ENCODE measurements around the gene PPP1R13L.

The PPP1R13L gene, protein sequence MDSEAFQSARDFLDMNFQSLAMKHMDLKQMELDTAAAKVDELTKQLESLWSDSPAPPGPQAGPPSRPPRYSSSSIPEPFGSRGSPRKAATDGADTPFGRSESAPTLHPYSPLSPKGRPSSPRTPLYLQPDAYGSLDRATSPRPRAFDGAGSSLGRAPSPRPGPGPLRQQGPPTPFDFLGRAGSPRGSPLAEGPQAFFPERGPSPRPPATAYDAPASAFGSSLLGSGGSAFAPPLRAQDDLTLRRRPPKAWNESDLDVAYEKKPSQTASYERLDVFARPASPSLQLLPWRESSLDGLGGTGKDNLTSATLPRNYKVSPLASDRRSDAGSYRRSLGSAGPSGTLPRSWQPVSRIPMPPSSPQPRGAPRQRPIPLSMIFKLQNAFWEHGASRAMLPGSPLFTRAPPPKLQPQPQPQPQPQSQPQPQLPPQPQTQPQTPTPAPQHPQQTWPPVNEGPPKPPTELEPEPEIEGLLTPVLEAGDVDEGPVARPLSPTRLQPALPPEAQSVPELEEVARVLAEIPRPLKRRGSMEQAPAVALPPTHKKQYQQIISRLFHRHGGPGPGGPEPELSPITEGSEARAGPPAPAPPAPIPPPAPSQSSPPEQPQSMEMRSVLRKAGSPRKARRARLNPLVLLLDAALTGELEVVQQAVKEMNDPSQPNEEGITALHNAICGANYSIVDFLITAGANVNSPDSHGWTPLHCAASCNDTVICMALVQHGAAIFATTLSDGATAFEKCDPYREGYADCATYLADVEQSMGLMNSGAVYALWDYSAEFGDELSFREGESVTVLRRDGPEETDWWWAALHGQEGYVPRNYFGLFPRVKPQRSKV

DNA sequence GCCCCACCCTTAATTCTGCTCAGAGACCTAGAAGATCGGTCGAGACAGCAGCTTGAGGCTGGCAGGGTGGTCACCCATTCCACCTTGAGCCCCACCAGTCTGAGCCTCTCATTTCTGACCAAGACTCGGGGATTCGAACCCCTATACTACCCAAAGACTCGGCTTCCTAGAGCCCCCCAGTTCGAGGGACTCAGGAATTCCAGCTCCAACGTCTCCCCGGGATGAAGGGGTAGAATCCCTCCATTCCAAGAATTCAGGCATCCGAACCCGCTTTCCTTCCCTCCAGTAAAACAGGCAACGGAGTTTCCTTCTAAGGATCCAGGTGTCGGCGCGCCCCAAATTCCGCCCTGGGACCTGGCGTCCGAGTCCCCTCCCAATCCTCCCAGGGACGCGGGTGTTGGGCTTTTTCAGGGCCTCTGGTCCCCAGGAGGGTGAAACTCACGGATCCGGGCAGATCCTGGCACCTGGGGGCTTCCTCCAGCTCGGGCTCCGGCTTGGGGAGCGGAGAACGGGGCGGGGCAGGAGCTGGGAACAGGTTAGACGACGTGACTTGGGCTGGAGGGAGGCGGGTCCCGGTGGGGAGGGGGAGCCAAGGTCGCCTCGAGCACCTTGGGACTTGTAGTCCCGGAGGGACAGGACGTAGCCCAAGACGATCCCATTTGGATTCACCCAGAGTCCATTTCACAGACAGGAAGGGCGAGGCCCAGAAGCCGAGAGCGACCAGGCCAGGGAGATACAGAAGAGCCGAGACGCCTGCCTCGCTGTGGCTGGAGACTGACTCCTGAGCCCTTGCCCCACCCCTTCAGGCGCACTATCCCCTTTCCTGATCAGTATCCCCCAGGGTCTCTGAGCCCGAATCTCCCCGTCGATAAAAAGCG lies at the start of gene PPP1R13L:
Gene PPP1R13L, minus strand, starts transcription at position 513 of the 878 bp plus-strand sequence. CDS start 6,751 bp downstream, outside the sequence.
- peak within 1 kb of the TSS; percentile 88 for H3K27ac Mint-ChIP-seq
- peaks cover 58% of the 10 kb centered on the region for H3K4me1 Mint-ChIP-seq
- H3K9me3 Mint-ChIP-seq = no peaks in the 10 kb centered on the region
- peaks cover 13% of the 10 kb centered on the region for H3K36me3 Mint-ChIP-seq
- no peak for ATAC-seq
- peak within 1 kb of the TSS; percentile 88 for H3K4me3 Mint-ChIP-seq
- H3K27me3 Mint-ChIP-seq = peaks cover 30% of the 10 kb centered on the region

- peaks cover 53% of the 10 kb centered on the region for H3K4me1 Mint-ChIP-seq
- H3K4me3 Mint-ChIP-seq = peak overlapping the region; percentile 79
- ATAC-seq = no peak
- H3K27me3 Mint-ChIP-seq = no peaks in the 10 kb centered on the region
- H3K36me3 Mint-ChIP-seq = no peaks in the 10 kb centered on the region
- peak overlapping the region; percentile 95 for H3K27ac Mint-ChIP-seq
- H3K9me3 Mint-ChIP-seq = no peaks in the 10 kb centered on the region
These were observed 47.0 kb upstream of the PPP1R13L start for GRCh38 chr19:45451850-45452387.

DNA sequence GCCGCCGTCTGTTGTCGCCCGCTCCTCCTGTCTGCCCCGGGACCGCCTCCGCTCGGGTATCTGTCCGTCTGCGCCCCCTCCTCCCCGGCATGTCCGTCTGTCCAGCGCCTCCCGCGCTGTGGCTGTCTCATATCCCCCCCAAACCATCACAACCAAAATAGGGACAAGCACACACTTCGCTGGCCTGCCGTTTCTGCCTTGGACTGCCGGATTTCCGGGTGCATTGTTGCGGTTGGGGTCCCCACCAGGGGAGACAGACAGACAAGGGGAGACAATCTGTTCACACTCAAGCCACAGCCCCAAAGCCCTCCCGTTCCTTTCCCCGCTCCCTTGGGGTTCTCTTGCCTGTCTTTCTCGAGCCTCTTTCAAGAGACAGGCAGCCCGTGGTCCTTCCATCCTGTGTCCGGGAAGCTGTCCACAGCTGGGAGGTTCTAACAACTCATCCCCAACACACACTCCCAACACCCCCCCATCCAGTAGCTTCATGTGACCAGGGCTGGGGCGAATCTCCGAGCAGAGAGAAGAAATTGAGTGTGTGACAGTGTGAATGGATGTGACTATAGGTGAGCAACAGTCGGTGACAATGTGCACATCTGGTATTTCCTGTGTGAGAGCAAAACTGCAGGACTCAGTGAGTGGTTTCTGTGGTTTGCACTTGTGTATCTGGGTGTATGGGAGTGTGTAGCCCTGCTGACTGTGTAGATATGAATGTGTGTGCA lies 46.4 kb upstream of the PPP1R13L start:
- H3K36me3 Mint-ChIP-seq = no peaks in the 10 kb centered on the region
- peak; percentile 2 for ATAC-seq
- H3K27ac Mint-ChIP-seq = peak overlapping the region; percentile 95
- H3K27me3 Mint-ChIP-seq = no peaks in the 10 kb centered on the region
- peak overlapping the region; percentile 79 for H3K4me3 Mint-ChIP-seq
- H3K9me3 Mint-ChIP-seq = no peaks in the 10 kb centered on the region
- H3K4me1 Mint-ChIP-seq = peaks cover 52% of the 10 kb centered on the region

GRCh38 chr19:45450012-45450333 lies 45.1 kb upstream of the PPP1R13L start:
- peak overlapping the region; percentile 92 for H3K4me3 Mint-ChIP-seq
- peaks cover 51% of the 10 kb centered on the region for H3K4me1 Mint-ChIP-seq
- peak overlapping the region; percentile 95 for H3K27ac Mint-ChIP-seq
- H3K9me3 Mint-ChIP-seq = no peaks in the 10 kb centered on the region
- H3K27me3 Mint-ChIP-seq = no peaks in the 10 kb centered on the region
- H3K36me3 Mint-ChIP-seq = no peaks in the 10 kb centered on the region
- peak; percentile 21 for ATAC-seq

- H3K4me1 Mint-ChIP-seq = peaks cover 53% of the 10 kb centered on the region
- H3K36me3 Mint-ChIP-seq = no peaks in the 10 kb centered on the region
- no peak for ATAC-seq
- no peaks in the 10 kb centered on the region for H3K27me3 Mint-ChIP-seq
- no peaks in the 10 kb centered on the region for H3K9me3 Mint-ChIP-seq
- H3K27ac Mint-ChIP-seq = no peak overlapping the region
- H3K4me3 Mint-ChIP-seq = peak overlapping the region; percentile 34
These were observed 44.0 kb upstream of the PPP1R13L start for GRCh38 chr19:45448887-45449299.

DNA sequence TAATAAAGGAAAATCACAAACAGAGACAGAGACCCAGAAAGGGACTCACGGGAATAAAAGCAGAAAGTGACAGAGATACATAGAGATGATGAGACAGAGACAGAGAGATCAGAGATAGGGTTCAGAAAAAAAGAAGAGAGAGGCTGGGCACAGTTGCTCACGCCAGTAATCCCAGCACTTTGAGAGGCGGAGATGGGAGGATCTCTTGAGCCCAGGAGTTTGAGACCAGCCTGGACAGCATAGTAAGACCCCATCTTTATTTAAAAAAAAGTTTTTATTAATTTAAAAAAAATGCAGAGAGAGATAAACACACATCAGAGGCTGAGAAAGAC lies 43.5 kb upstream of the PPP1R13L start:
- no peak overlapping the region for H3K27ac Mint-ChIP-seq
- H3K4me3 Mint-ChIP-seq = no peak overlapping the region
- H3K27me3 Mint-ChIP-seq = no peaks in the 10 kb centered on the region
- H3K4me1 Mint-ChIP-seq = peaks cover 56% of the 10 kb centered on the region
- no peaks in the 10 kb centered on the region for H3K9me3 Mint-ChIP-seq
- no peak for ATAC-seq
- no peaks in the 10 kb centered on the region for H3K36me3 Mint-ChIP-seq

GRCh38 chr19:45446944-45447343 lies 42.1 kb upstream of the PPP1R13L start:
- no peaks in the 10 kb centered on the region for H3K9me3 Mint-ChIP-seq
- no peaks in the 10 kb centered on the region for H3K27me3 Mint-ChIP-seq
- no peaks in the 10 kb centered on the region for H3K36me3 Mint-ChIP-seq
- H3K4me3 Mint-ChIP-seq = no peak overlapping the region
- ATAC-seq = no peak
- peaks cover 64% of the 10 kb centered on the region for H3K4me1 Mint-ChIP-seq
- H3K27ac Mint-ChIP-seq = no peak overlapping the region

DNA sequence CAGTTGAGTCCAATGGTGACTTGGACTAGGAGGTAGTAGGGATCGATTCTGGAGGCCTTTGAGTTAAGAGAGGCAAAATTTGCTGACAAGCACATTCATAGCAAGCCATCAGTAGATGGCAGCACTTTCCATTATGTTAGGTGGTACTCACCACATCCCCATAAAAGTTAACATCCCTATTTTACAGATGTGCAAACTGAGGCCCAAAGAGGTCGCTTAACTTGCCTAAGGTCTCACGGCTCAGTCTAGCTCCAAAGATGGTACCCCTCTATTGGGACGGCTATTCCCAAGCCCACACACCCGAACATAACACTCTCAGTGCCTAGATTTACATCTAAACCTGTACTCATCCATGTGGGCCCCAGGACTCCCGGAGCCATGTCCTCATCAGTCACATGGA lies 41.4 kb upstream of the PPP1R13L start:
- no peaks in the 10 kb centered on the region for H3K9me3 Mint-ChIP-seq
- H3K4me3 Mint-ChIP-seq = no peak overlapping the region
- H3K27me3 Mint-ChIP-seq = no peaks in the 10 kb centered on the region
- peaks cover 57% of the 10 kb centered on the region for H3K4me1 Mint-ChIP-seq
- no peak for ATAC-seq
- H3K27ac Mint-ChIP-seq = no peak overlapping the region
- H3K36me3 Mint-ChIP-seq = no peaks in the 10 kb centered on the region

- Mint-ChIP-seq H3K36me3 (no peaks in the 10 kb centered on the region), H3K4me1 (peaks cover 53% of the 10 kb centered on the region), H3K9me3 (no peaks in the 10 kb centered on the region), H3K27me3 (no peaks in the 10 kb centered on the region), H3K27ac (peak overlapping the region; percentile 87), H3K4me3 (peak overlapping the region; percentile 81)
- ATAC-seq = no peak
These were observed 40.3 kb upstream of the PPP1R13L start for GRCh38 chr19:45445139-45445538.

GRCh38 chr19:45444318-45445041 lies 39.6 kb upstream of the PPP1R13L start:
- peak; percentile 81 for ATAC-seq
- no peaks in the 10 kb centered on the region for H3K9me3 Mint-ChIP-seq
- no peaks in the 10 kb centered on the region for H3K27me3 Mint-ChIP-seq
- no peaks in the 10 kb centered on the region for H3K36me3 Mint-ChIP-seq
- peak overlapping the region; percentile 87 for H3K27ac Mint-ChIP-seq
- H3K4me3 Mint-ChIP-seq = peak overlapping the region; percentile 81
- H3K4me1 Mint-ChIP-seq = peaks cover 52% of the 10 kb centered on the region

GRCh38 chr19:45443462-45444317 lies 38.8 kb upstream of the PPP1R13L start:
- Mint-ChIP-seq H3K4me3 (peak overlapping the region; percentile 81), H3K27ac (peak overlapping the region; percentile 87), H3K36me3 (no peaks in the 10 kb centered on the region), H3K4me1 (peaks cover 48% of the 10 kb centered on the region), H3K27me3 (no peaks in the 10 kb centered on the region), H3K9me3 (no peaks in the 10 kb centered on the region)
- ATAC-seq = peak; percentile 35

- Mint-ChIP-seq H3K4me3 (peak overlapping the region; percentile 81), H3K27me3 (no peaks in the 10 kb centered on the region)
These were observed 38.1 kb upstream of the PPP1R13L start for GRCh38 chr19:45442778-45443461.

DNA sequence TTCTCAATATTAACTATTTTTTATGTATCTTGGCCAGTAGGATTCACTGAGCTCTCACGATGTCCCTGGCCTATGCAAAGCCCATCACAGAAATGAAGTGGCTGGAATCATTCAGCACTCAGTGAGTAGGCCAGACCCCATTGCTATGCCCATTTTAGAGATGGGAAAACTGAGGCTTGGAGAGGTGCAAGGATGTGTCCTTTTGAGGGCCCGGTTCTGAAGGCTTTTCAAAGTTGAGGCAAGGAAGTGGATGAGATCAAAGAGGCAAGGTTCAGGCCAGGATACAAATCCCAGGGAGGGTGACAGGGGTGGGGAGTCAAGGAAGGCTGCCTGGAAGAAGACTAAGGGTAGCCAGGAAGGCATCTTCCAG lies 37.5 kb upstream of the PPP1R13L start:
- ATAC-seq = no peak
- Mint-ChIP-seq H3K27ac (peak overlapping the region; percentile 87), H3K9me3 (no peaks in the 10 kb centered on the region), H3K4me3 (peak overlapping the region; percentile 81), H3K4me1 (peaks cover 48% of the 10 kb centered on the region), H3K36me3 (no peaks in the 10 kb centered on the region), H3K27me3 (no peaks in the 10 kb centered on the region)

More at GRCh38 chr19:45442778-45443461, 38.1 kb upstream of the PPP1R13L start:
- Mint-ChIP-seq H3K9me3 (no peaks in the 10 kb centered on the region), H3K36me3 (no peaks in the 10 kb centered on the region), H3K27ac (peak overlapping the region; percentile 87), H3K4me1 (peaks cover 48% of the 10 kb centered on the region)
- ATAC-seq = no peak
